GM18502 (cell line): ENCODE results near the gene CITED2.
A peak's percentile ranks its signal among the peaks of the same experiment; 100 is the strongest.

Experiments used
- ATAC-seq: cut with Tn5 transposase; IDR thresholded peaks from one replicate; pipeline ENCODE4 v1.9.1; 2021; ENCODE audit warnings: mild to moderate bottlenecking; ENCODE audit not compliant: unreplicated experiment, poor library complexity

CITED2 gene

DNA sequence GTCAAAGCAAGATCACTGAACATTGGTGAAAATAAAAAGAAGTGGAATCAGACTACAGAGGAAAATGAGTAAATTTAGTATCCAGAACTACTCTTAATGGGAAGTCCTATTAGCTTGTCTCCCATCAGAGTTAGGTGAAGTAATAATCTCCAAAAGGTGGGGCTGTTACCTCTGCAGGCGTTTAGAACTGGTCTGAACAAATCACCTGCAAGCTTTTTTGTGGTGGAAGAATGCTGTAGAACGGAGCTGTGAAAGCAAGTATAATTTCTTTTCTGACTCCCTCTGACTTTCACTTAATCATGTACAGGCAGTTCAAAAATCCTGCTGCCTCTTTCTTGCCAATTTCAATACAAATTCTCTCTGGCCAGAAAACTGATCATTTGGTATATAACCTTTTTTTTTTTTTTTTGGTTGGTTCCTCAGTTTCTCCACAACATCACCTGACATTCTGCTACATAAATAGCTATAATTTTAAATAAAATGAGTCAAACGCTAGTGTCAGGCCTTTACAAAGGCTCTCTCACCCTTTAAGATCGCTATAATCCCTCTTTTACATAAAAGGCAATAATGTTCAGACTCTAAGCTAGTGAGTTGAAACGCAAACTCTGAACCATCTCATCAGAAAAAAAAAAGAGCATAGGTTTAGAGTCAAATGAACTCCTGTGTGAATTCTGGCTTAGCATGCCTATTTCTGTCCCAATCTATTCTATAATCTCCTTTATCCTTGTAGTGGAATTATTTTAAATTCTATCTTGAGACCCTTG lies 38.8 kb downstream of the CITED2 start:
- no peak for ATAC-seq

DNA sequence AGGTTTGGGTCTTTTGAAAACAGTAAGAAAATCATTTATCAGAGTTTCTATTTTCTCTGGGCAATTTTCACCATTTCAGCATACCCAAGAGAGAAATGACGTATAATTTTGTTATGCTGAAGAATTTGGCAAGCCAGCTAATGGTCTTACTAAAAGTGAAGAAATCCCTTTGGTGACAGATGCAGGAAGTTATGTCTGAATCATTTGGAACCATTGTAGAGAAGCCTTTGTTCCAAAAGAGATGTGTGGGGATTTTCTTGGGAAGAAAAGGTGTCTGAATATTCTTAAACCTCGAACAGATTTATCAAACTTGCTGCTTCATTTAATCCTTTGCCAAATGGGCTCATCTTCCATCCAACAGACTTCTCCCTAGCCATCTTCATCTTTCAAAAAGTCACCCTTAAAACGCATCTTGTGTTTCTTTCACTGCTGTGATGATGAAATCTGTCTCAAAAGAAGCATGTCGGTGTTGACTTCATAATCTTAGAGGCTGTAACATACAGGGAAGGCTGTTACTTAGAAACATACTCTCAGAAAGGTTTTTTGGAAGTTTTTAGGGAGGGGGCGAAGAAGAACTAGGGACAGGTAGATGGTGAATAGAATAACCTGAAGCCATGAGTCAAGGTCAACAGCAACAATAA lies 39.5 kb downstream of the CITED2 start:
- no peak for ATAC-seq

GRCh38 chr6:139330826-139331500 lies 43.5 kb downstream of the CITED2 start:
- no peak for ATAC-seq

DNA sequence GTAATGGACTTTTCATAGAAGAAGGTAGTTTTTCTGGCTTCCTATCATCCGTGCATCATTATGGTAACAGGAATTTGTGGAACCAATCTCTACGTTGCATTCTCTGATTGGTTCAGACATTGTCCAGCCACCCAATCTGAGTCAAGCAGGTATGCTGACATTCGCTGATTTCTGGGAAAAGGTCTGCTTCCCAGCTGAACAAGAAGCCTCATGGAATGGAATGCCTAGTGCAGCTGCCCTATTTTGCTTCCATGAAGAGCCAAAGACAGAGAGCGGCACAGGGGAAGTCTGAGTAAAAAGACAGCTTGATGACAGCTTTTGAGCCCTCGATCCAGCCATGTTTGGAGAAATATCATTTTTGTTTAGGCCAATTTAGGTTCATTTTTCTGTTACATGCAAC lies 44.1 kb downstream of the CITED2 start:
- ATAC-seq: no peak

GRCh38 chr6:139329224-139329623 lies 45.2 kb downstream of the CITED2 start:
- no peak for ATAC-seq

GRCh38 chr6:139327038-139327437 lies 47.4 kb downstream of the CITED2 start:
- no peak for ATAC-seq

DNA sequence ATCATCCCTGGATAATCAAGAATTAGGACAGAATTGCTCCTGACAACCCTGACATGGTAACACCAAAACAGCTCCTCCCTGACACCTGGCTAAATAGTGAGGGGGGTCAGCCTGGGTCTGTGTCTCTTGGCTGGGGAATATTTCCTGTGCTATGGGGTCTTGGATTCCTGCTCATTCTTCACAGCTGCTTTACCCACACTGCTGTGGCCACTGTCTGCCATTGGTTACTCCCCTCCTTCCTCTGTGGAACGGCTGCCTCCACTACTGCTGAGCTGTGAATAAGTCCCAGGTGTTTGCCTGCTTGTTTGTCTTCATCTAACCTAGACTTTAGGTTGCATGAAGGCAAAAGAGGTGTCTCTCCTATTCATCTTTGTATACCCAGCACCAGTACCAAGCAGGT lies 48.8 kb downstream of the CITED2 start:
- ATAC-seq: peak; percentile 27

DNA sequence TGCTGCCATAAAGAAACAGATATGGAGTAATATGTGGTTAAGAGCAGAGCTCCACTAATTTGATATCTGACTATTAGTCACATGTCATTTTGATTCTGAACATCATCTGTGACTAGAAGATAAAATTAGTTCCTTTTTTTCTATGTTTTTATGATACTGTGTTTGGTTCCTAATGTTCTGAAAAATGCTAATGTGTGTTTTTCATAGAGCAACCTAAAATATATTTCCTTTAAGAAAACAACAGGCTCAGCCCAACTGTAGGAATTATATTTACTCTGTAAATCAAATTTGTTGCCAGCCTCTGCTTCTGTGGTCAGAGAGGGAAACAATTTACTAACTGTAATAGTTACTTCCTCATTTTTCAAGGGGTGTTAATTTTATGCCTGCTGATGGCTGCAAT lies 49.3 kb downstream of the CITED2 start:
- peak; percentile 68 for ATAC-seq

DNA sequence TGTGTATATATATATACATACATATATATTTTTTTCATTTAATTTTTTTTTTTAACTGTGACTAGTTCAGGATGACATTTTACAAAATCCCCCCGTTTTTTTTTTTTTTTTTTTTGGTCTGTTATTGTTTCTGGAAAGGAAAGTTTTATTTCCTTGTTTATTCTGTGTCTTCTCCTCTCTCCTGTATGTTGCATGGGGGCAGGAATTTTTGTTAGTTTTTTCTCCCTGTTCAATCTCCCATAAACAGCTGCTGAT lies 50.2 kb downstream of the CITED2 start:
- ATAC-seq: no peak

GRCh38 chr6:139323511-139324300 lies 50.7 kb downstream of the CITED2 start:
- peak; percentile 46 for ATAC-seq
